HepG2 (cell line): ENCODE results near the gene INO80B. TPM values are rescaled to one million over a fixed set of nuclear protein-coding genes. Genes with fewer than 3 reads are reported as not detected.

Experiments
- ARNTL ChIP-seq: sonication (generic); formaldehyde crosslinking; IDR thresholded peaks from 2 replicates; pipeline ENCODE4 v1.4.0; 2020; ENCODE audit warnings: mild to moderate bottlenecking, missing genetic modification reagents
- CBFB ChIP-seq: sonication (generic); formaldehyde crosslinking; IDR thresholded peaks from 2 replicates; pipeline ENCODE4 v1.4.0; 2020; ENCODE audit warnings: missing genetic modification reagents
- CHD4 ChIP-seq: fragments of 200-600 bp; sonication (generic); IDR thresholded peaks from 2 replicates; pipeline ENCODE4 v1.7.0; 2017; ENCODE audit warnings: mild to moderate bottlenecking, low read length, borderline replicate concordance
- DPF2 ChIP-seq: sonication (generic); formaldehyde crosslinking; IDR thresholded peaks from 2 replicates; pipeline ENCODE4 v1.4.0; 2020; ENCODE audit warnings: mild to moderate bottlenecking, low read depth, missing genetic modification reagents, borderline replicate concordance
- EP300 ChIP-seq, 3 experiments: sonication (generic) in 1 of 3; formaldehyde crosslinking in 1 of 3; IDR thresholded peaks; 2 replicates each; pipeline versions ENCODE4 v1.5.1 to v1.6.1; 2011 to 2020; ENCODE audit warnings: low read depth in 2 of 3, low read length in 2 of 3, borderline replicate concordance in 1 of 3, improper control_type of control experiment in 1 of 3, mild to moderate bottlenecking in 1 of 3, missing genetic modification reagents in 1 of 3, moderate library complexity in 1 of 3
- ISL2 ChIP-seq: sonication (generic); formaldehyde crosslinking; IDR thresholded peaks from 2 replicates; pipeline ENCODE4 v1.5.0; 2020; ENCODE audit warnings: missing genetic modification reagents
- NFYB ChIP-seq: sonication (generic); formaldehyde crosslinking; IDR thresholded peaks from 2 replicates; pipeline ENCODE4 v1.4.0; 2020; ENCODE audit warnings: missing genetic modification reagents
- NR2C2 ChIP-seq: sonication (generic); formaldehyde crosslinking; IDR thresholded peaks from 2 replicates; pipeline ENCODE4 v1.4.0; 2020; ENCODE audit warnings: missing genetic modification reagents, mild to moderate bottlenecking, moderate library complexity, borderline replicate concordance
- PHF20 ChIP-seq: sonication (generic); formaldehyde crosslinking; IDR thresholded peaks from 2 replicates; pipeline ENCODE4 v1.5.0; 2020; ENCODE audit warnings: mild to moderate bottlenecking, missing genetic modification reagents
- POLR2AphosphoS2 ChIP-seq: IDR thresholded peaks from 2 replicates; pipeline ENCODE4 v1.6.1; 2011; ENCODE audit warnings: low read depth, low read length, improper control_type of control experiment
- SCMH1 ChIP-seq: sonication (generic); formaldehyde crosslinking; IDR thresholded peaks from 2 replicates; pipeline ENCODE4 v1.9.0; 2021; ENCODE audit warnings: missing genetic modification reagents, mild to moderate bottlenecking, borderline replicate concordance
- SIN3B ChIP-seq: fragments of 150-350 bp; IDR thresholded peaks from 2 replicates; pipeline ENCODE4 v1.6.1; 2014; ENCODE audit warnings: low read length
- SMC3 ChIP-seq: IDR thresholded peaks from 2 replicates; pipeline ENCODE4 v1.6.1; 2011; ENCODE audit warnings: low read length, improper control_type of control experiment
- STAG1 ChIP-seq: sonication (generic); formaldehyde crosslinking; IDR thresholded peaks from 2 replicates; pipeline ENCODE4 v1.4.0; 2020; ENCODE audit warnings: missing genetic modification reagents
- TCF12 ChIP-seq, 2 experiments: fragments of 450-650 bp in 1 of 2; sonication (generic) in 1 of 2; formaldehyde crosslinking in 1 of 2; IDR thresholded peaks; 2 replicates each; pipeline versions ENCODE4 v1.6.1 to v1.8.0; 2017 to 2022; ENCODE audit warnings: antibody characterized with exemption in 1 of 2, mild to moderate bottlenecking in 1 of 2, missing genetic modification reagents in 1 of 2, moderate library complexity in 1 of 2
- ZBTB1 ChIP-seq: sonication (generic); formaldehyde crosslinking; IDR thresholded peaks from 2 replicates; pipeline ENCODE4 v1.4.0; 2020; ENCODE audit warnings: missing genetic modification reagents, borderline replicate concordance
- ZBTB38 ChIP-seq: sonication (generic); formaldehyde crosslinking; IDR thresholded peaks from 2 replicates; pipeline ENCODE4 v1.5.1; 2020; ENCODE audit warnings: mild to moderate bottlenecking, missing genetic modification reagents
- ZFP41 ChIP-seq: sonication (generic); formaldehyde crosslinking; IDR thresholded peaks from 2 replicates; pipeline ENCODE4 v1.4.0; 2020; ENCODE audit warnings: mild to moderate bottlenecking, missing genetic modification reagents, borderline replicate concordance
- ZNF552 ChIP-seq: sonication (generic); formaldehyde crosslinking; IDR thresholded peaks from 2 replicates; pipeline ENCODE4 v1.9.0; 2022; ENCODE audit warnings: missing genetic modification reagents, mild to moderate bottlenecking, borderline replicate concordance
- ZNF768 ChIP-seq: sonication (generic); formaldehyde crosslinking; IDR thresholded peaks from 2 replicates; pipeline ENCODE4 v1.4.0; 2020; ENCODE audit warnings: missing genetic modification reagents
- ZSCAN20 ChIP-seq: sonication (generic); formaldehyde crosslinking; IDR thresholded peaks from 2 replicates; pipeline ENCODE4 v1.4.0; 2020; ENCODE audit warnings: missing genetic modification reagents, mild to moderate bottlenecking, borderline replicate concordance
- ZSCAN31 ChIP-seq: sonication (generic); formaldehyde crosslinking; IDR thresholded peaks from 2 replicates; pipeline ENCODE4 v1.5.0; 2020; ENCODE audit warnings: low read depth, mild to moderate bottlenecking, missing genetic modification reagents
- polyA plus RNA-seq, 8 experiments: library from polyadenylated mRNA; depleted of rRNA in 3 of 8; stranded (reverse) in 7 of 8; unstranded in 1 of 8; fragments of >200 nt; fragmentation: Illumina TruSeq in 4 of 8; extraction: Trizol in 4 of 8; gene quantifications; 2 replicates each; pipeline versions ENCODE4 v1.2.1 to v1.2.3, GENCODE V29; 2011 to 2016; ENCODE audit warnings: low read depth in 4 of 8, missing spikeins in 1 of 8, mixed read lengths in 1 of 8; ENCODE audit not compliant: insufficient read depth in 1 of 8
- total RNA-seq, 5 experiments: library from RNA; depleted of rRNA; stranded (reverse); fragments of >200 nt; fragmentation: Illumina TruSeq; extraction: Trizol; gene quantifications; 2 replicates each; pipeline ENCODE4 v1.2.3, GENCODE V29; 2016; ENCODE audit warnings: low read depth in 1 of 5
- TF ChIP-seq, protein P1 (sequence below): sonication (generic); formaldehyde crosslinking; IDR thresholded peaks from 2 replicates; pipeline ENCODE4 v1.4.0; 2020; ENCODE audit warnings: missing genetic modification reagents, mild to moderate bottlenecking, borderline replicate concordance
- TF ChIP-seq, protein P2 (sequence below): sonication (generic); formaldehyde crosslinking; conservative IDR thresholded peaks from 2 replicates; pipeline ENCODE4 v1.8.0; 2022; ENCODE audit warnings: missing genetic modification reagents
- TF ChIP-seq, protein P3 (sequence below): IDR thresholded peaks from 2 replicates; pipeline ENCODE4 v1.6.1; 2016; ENCODE audit warnings: mild to moderate bottlenecking

Gene INO80B
- total and polyA plus RNA-seq, 2 of the 13 experiments (the other 11 are each of a cell fraction or from before 2014, with no cell fraction given) = 6.2 to 14.5 TPM

DNA sequence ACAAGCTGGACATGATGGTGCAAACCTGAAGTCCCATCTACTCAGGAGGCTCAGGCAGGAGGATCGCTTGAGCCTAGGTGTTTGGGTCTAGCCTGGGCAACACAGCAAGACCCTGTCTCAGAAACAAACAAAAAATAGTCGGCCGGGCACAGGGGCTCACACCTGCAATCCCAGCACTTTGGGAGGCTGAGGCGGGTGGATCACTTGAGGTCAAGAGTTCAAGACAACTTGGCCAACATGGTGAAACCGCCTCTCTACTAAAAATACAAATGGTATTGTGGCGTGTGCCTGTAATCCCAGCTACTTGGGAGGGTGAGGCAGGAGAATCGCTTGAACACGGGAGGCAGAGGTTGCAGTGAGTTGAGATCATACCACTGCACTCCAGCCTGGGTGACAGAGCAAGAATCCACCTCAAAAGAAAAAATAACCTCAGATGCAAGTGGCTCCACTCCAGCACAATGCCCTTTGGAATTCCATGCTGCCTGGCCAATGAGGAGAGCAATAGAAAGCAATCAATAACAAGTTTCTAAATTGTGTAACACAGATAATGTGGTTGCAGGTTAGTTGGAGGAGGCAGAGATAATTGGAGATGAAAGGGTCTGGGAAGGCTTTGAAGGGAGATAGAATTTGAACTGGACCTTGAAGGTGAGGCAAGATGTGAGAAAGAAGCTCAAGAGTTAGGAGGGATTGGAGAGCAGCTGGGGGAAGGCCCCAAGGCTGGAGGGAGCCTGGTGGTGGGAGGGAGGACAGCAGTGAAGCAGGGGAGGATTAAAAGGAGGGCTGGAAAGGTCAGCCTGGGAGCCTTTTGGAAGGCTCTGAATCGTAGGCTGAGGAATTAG is 34.0 kb downstream of the INO80B start (continued):
- TF ChIP-seq EP300 (IDR thresholded peaks at IDR 0.05; ENCODE audit: low read depth in 2 of 2, low read length in 2 of 2) (peak; percentile 92 to 98), EP300 (CRISPR knock-in tag; IDR thresholded peaks at IDR 0.05; ENCODE audit: borderline replicate concordance) (peak; percentile 92), ZNF552 (CRISPR knock-in tag) (no peak; the same call in 1 of the 2 replicates), CBFB (peak; percentile 71; the same call in 1 of the 2 replicates), TCF12 (IDR thresholded peaks at IDR 0.05) (no peak), TCF12 (CRISPR knock-in tag; IDR thresholded peaks at IDR 0.05) (peak; percentile 59; the same call in 1 of the 2 replicates), ZSCAN31 (CRISPR knock-in tag) (peak; percentile 61; the same call in 1 of the 2 replicates), ISL2 (CRISPR knock-in tag) (peak; percentile 93), SCMH1 (CRISPR knock-in tag) (no peak), PHF20 (CRISPR knock-in tag) (no peak), SMC3 (peak; percentile 33; the same call in 1 of the 2 replicates), POLR2AphosphoS2 (no peak), CHD4 (peak; percentile 86; the same call in 1 of the 2 replicates), NFYB (CRISPR knock-in tag) (peak; percentile 69), ZBTB1 (CRISPR knock-in tag) (no peak), ZSCAN20 (CRISPR knock-in tag) (no peak), ZNF768 (CRISPR knock-in tag) (no peak), ZBTB38 (CRISPR knock-in tag) (no peak), NR2C2 (CRISPR knock-in tag) (peak; percentile 83), SIN3B (no peak), STAG1 (CRISPR knock-in tag) (no peak), DPF2 (CRISPR knock-in tag) (peak; percentile 83), ZFP41 (CRISPR knock-in tag) (no peak), ARNTL (CRISPR knock-in tag) (peak; percentile 78)
- TF ChIP-seq, protein P1, sequence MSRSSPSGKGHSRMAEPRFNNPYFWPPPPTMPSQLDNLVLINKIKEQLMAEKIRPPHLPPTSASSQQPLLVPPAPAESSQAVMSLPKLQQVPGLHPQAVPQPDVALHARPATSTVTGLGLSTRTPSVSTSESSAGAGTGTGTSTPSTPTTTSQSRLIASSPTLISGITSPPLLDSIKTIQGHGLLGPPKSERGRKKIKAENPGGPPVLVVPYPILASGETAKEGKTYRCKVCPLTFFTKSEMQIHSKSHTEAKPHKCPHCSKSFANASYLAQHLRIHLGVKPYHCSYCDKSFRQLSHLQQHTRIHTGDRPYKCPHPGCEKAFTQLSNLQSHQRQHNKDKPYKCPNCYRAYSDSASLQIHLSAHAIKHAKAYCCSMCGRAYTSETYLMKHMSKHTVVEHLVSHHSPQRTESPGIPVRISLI (CRISPR knock-in tag) = peak; percentile 66; the same call in 1 of the 2 replicates
- TF ChIP-seq, protein P2, sequence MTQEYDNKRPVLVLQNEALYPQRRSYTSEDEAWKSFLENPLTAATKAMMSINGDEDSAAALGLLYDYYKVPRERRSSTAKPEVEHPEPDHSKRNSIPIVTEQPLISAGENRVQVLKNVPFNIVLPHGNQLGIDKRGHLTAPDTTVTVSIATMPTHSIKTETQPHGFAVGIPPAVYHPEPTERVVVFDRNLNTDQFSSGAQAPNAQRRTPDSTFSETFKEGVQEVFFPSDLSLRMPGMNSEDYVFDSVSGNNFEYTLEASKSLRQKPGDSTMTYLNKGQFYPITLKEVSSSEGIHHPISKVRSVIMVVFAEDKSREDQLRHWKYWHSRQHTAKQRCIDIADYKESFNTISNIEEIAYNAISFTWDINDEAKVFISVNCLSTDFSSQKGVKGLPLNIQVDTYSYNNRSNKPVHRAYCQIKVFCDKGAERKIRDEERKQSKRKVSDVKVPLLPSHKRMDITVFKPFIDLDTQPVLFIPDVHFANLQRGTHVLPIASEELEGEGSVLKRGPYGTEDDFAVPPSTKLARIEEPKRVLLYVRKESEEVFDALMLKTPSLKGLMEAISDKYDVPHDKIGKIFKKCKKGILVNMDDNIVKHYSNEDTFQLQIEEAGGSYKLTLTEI = no peak
- TF ChIP-seq, protein P3, sequence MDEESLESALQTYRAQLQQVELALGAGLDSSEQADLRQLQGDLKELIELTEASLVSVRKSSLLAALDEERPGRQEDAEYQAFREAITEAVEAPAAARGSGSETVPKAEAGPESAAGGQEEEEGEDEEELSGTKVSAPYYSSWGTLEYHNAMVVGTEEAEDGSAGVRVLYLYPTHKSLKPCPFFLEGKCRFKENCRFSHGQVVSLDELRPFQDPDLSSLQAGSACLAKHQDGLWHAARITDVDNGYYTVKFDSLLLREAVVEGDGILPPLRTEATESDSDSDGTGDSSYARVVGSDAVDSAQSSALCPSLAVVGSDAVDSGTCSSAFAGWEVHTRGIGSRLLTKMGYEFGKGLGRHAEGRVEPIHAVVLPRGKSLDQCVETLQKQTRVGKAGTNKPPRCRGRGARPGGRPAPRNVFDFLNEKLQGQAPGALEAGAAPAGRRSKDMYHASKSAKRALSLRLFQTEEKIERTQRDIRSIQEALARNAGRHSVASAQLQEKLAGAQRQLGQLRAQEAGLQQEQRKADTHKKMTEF = peak; percentile 87
